HG02759 (cell line): ENCODE results near the gene ANKRD65.
A peak's percentile ranks its signal among the peaks of the same experiment; 100 is the strongest.
"Not testable (repeated sequence)": the region's sequence is repeated elsewhere in the genome, so short reads cannot be mapped to it uniquely, and the experiment has no call there.

Experiments used
- ATAC-seq: cut with Tn5 transposase; IDR thresholded peaks from one replicate; pipeline ENCODE4 v1.9.1; 2021; ENCODE audit warnings: mild to moderate bottlenecking, moderate library complexity; ENCODE audit not compliant: unreplicated experiment

The ANKRD65 gene

GRCh38 chr1:1399187-1399871, 21.7 kb downstream of the ANKRD65 start, which contains the start of gene CCNL2:
Gene CCNL2, minus strand, starts transcription at chr1:1399335. Its CDS starts 29 bp downstream, at chr1:1399306.
- ATAC-seq, result peak; percentile 93

- peak; percentile 18 for ATAC-seq
Measured at GRCh38 chr1:1398677-1399186, 22.3 kb downstream of the ANKRD65 start.

- ATAC-seq, result no peak
Measured at GRCh38 chr1:1397839-1398523, 23.1 kb downstream of the ANKRD65 start.

DNA sequence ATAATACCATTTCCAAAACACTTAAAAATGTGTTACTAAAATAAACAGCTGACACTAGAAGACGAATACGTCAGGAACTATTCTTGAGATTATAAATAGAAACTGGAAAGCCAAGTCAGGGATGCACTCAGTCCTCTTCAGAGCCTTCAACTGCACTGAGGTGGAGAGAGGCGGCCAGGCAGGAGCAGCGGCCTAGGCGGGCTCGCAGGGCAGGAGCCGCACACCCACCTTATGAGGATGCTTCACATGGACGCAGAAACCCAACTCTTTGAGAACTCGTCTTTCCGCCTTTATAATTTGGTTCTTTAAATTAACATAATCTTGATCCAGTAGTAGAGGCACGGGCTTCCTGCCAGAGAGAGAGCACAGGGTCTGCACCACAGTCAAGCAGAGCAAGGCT, 25.9 kb downstream of the ANKRD65 start:
- ATAC-seq, result no peak

DNA sequence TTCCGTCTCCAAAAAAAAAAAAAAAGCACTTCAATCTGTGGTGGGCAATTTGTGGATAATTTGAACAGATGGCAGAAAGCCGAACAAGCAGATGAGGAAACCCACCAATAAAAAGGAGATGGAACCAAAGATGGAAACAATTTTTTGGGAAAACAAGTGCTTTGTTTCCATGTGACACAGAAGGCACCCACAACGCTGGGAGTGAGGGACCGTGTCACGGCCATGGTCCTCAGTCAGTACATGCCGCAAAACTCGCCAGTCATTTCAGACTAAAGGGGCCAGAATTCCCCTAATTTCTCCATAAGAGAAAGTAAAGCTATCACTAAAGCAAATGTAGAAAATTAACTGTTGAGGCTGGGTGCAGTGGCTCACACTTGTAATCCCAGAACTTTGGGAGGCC, 27.0 kb downstream of the ANKRD65 start:
- no peak for ATAC-seq

DNA sequence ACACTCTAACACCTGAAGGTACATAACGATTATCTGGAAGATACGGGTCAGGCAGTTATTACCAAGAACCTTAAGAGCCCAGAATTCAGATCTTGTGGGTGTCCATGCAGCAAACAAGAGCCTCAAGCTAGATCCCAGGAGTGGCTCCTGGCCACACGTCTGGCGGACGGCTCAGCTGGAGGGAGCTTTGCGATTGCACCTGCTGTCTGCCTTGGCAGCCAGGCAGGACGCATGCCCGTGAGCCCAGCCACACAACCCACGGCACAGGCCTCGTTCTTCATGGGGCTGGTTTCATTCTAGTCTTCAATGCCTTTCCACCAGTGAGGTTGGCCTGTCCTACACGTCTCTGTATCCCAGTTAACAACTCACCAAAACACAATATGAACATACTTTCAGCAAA, 27.6 kb downstream of the ANKRD65 start:
- no peak for ATAC-seq

DNA sequence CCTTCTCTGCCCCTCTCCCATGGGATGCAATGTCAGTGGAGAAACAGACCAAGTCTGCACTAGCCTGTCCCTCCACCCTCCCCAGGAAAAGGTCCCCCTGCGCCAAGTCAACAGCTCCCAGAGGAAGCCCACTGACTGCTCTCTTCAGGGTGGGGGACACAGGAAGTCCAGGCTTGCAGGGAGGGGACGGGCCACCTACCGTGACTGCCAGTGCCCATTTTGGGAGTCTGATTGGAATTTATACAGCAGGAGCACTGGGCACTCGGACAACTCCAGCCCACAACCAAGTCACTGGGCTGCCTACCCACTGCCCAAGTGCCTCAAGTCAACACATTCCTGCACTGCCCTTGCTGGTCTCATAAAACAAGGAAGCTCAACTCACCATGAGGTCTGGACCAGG, 28.1 kb downstream of the ANKRD65 start:
- no peak for ATAC-seq

- no peak for ATAC-seq
Measured at GRCh38 chr1:1391225-1391624, 29.9 kb downstream of the ANKRD65 start.

- ATAC-seq, result no peak
Measured at GRCh38 chr1:1390675-1391074, 30.4 kb downstream of the ANKRD65 start.

DNA sequence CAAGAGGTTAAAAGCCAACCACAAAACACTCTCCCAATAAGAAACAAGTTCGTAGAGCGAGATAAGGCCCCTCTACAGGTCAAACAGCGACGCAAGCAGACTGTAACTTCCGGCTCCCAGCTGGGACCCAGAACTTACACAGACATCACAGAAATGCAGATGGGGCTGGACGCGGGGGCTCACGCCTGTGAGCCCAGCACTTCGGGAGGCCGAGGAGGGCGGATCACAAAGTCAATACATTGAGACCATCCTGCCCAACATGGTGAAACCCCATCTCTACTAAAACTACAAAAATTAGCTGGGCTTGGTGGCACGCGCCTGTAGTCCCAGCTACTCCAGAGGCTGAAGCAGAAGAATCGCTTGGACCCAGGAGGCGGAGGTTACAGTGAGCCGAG, 33.0 kb downstream of the ANKRD65 start:
- ATAC-seq, result no peak

DNA sequence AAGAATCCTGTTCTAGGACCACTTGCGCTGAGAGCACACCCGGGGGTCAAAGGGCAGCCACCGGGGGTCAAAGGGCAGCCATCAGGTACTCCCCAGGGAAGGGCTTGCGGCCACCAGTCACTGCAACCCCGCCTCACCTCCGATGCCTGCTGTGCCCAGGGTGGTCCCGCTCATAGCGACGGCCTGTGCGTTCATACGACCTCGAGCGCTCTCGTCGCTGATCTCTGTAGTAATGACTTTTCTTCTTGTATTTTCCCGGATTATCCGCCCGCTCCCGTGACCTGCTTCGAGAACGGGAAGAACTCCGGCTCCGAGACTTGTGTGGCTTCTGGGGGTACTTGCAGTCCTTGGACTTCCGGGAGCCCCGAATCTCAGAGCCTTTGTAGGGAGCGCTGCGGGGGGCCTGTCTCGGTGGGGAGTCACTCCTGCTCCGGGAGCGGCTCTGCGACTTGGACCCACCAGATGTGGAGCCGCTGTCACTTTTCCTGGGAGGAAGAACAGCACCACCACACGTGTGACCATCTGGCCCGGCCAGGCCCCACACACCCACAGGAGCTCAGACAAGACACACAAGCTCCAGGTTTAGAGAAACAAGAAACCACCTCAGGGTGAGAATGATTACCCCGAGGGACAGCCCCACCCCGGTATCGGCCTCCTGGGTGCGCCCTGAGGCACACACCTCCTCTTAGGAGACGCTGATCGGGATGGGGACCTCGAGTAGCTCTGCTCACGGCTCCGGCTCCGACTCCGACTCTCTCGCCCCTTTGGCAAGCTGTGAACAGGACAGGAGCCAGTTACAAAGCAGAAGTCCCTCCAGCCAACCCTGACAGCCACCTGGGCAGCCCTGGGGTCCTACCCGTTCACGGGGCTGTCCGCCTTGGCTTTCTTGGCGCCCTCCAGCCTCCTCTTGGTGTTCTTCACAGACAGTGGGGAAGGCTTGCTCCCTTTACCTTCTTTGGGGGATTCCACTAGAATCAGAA, 33.7 kb downstream of the ANKRD65 start:
- no peak for ATAC-seq

- ATAC-seq, result no peak
Measured at GRCh38 chr1:1385931-1386330, 35.1 kb downstream of the ANKRD65 start.

GRCh38 chr1:1385339-1385738, 35.7 kb downstream of the ANKRD65 start:
- not testable (repeated sequence) for ATAC-seq

DNA sequence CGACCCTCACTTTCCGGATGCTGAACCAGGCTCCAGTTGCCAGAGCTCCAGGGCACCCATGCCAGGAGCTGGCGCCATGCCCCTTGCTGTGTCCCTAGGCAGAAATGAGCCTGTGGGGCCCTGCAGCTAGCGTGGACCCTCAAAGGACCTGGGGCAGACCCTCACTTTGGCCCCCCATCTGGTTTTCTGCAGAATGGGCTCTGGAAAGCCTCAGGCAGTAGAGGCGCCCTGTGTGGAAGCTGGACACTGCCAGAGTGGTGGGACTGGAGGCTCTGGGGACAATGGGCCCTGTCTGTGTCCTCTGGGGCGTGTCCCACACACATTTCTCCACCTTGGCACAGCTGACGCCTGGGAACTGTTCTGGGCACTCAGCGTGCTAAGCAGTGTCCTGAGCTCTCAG, 39.8 kb downstream of the ANKRD65 start:
- ATAC-seq, result no peak

DNA sequence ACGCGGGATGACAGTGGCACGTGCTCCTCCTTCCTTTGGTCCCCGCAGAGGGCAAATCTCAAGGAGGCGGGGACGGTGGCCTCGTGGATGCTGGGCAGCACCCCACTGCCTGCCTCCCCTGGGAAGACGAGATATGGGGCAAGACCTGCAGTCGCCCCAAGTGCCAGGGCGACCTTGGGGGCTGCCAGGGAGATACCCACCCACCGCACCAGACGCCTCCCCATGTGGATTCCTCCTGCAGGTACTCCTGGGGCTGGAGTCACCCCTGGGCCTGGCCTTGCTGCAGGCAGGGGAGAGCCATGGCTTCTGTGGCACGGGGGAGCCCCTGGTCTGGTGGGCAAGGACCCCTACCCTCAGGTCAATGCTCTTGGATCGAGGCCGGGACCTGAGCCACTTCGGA, 40.2 kb downstream of the ANKRD65 start:
- no peak for ATAC-seq

- no peak for ATAC-seq
Measured at GRCh38 chr1:1377540-1378205, 43.4 kb downstream of the ANKRD65 start.

DNA sequence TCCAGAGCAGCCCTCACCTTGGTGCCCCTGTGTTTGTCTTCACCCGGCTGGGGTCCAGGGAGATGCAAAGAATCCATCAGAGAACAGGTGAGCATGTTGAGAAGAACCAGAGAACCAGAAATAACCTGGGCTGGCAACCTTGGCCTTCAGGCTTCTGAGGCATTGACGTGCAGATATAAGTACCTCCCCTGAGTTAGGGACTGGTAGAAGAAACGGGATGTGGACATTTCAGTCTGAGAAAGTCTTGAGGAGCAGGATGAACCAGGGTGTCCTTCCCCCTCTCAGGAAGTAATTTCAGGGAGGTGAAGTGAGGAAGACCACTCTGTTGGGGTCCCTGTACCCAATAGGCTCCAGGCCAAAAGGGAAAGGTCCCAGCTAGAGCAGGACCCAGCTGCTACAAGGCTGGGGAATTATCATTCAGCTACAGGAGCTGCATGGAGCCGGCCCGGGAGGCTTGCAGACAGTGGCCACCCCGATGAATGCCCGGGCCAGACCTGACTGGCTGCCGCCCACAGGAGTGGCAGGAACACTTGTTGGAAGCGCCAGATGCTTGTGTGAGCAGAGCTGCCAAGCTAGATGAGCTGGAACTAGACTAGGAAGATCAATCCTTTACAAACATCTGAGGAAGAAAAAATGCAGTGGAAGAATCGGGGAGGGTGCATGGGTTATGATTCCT, 44.4 kb downstream of the ANKRD65 start:
- no peak for ATAC-seq

DNA sequence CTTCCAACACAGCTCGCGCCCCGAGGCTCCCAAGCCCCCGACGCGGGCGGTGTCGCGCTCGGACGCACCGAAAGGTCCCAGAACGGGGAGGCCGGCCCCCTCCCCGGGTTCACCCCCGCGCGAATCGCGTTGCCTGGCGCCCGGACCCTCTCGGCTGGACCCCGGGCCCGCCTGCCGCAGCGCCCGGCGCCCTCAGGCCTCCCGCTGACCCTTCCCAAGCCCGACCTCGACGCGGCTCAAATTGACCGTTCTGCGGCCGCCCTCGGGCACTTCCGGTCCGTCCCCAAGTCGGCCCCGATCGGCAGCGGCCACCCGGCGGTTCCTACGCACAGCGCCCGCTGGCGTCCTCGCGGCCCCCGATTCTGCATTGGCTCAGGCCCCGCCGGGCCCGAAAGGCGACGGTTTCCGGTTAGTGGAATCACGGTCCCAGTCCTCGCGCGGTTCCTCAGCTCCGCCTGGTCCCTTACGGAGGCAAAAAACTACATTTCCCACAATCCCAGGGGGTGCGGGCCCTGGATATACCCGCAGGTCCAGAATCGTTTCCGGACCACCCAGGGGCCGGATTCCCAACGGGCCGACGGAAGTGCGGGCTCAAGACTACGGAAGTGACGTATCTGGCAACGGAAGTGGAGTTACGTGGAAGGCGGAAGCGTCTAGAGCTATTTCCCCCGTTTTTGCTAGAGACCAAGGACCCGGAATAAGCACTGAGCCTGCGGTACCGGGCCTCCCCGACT, 46.0 kb downstream of the ANKRD65 start, which contains the start of gene AURKAIP1:
TSS of gene AURKAIP1 (minus strand) at position 279 of the 734 bp plus-strand sequence. CDS start 451 bp downstream, outside the sequence.
- peak; percentile 87 for ATAC-seq

DNA sequence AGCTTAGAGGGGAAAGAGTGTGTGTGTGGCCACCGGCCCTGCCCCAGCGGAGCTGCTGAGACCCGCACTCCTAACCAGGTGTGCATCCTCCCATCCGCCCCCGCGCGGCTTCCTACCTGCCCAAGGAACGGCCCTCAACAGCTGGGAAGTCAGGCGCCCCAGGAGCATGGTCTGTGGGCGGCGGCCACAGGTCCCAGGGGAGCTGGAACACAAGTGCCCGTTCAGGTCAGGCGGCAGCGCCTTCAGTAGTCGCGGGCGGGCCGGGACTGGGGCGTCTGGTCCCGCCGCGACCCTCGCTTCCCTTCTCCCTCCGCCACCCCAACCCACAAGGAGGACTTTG, 46.5 kb downstream of the ANKRD65 start:
- peak; percentile 2 for ATAC-seq
